Measurements from ENCODE around the gene MCF2L. TPM values are rescaled to one million over a fixed set of nuclear protein-coding genes. Genes with fewer than 3 reads are reported as not detected.

MCF2L gene
- total RNA-seq, 4 donors from 2014 or later, result 18.4 to 173 (median 57.6) TPM

DNA sequence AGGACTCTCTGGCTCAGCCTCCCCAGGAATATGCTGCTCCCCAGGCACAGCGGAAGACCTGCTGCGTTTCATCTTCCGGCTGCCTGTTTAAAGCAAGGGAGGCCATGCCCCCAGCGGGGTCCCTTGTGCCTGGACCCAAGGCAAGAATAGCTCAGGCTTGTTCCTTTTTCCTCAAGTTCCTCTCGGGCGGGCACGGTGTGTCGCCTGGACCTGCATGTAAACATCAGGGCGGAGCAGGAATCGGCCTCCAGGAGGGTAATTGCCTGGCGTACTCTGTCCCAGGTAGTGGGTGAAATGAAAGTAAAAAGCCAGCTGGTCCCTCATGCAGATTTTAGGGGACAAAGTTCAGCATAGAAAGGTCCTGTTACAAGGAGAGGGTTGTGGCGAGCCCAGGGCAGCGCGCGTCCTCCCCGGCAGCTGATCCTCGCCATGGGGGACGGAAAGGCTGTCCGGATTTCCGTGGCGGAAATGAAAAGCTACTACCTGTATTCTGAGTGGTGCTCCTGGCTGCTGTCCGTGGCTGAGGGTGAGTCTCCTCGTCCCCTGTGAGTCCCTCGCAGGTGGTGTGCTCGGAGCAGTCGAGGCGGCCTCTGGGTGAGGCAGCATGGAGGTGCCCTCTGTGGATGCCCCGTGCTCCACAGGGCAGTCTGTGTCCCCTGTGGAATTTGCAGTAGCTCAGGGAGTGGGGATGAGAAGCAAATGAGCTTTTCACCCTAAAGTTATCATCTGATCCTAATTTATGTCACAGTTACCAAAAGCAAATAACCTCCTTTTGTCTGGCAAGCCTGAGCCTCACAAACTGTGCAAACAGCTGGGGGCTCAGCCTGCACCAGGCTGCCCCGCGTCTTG is 16.2 kb downstream of the MCF2L start:
- TF ChIP-seq, protein P1, sequence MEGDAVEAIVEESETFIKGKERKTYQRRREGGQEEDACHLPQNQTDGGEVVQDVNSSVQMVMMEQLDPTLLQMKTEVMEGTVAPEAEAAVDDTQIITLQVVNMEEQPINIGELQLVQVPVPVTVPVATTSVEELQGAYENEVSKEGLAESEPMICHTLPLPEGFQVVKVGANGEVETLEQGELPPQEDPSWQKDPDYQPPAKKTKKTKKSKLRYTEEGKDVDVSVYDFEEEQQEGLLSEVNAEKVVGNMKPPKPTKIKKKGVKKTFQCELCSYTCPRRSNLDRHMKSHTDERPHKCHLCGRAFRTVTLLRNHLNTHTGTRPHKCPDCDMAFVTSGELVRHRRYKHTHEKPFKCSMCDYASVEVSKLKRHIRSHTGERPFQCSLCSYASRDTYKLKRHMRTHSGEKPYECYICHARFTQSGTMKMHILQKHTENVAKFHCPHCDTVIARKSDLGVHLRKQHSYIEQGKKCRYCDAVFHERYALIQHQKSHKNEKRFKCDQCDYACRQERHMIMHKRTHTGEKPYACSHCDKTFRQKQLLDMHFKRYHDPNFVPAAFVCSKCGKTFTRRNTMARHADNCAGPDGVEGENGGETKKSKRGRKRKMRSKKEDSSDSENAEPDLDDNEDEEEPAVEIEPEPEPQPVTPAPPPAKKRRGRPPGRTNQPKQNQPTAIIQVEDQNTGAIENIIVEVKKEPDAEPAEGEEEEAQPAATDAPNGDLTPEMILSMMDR (IDR thresholded peaks at IDR 0.05; ENCODE audit: low read depth), result no peak

DNA sequence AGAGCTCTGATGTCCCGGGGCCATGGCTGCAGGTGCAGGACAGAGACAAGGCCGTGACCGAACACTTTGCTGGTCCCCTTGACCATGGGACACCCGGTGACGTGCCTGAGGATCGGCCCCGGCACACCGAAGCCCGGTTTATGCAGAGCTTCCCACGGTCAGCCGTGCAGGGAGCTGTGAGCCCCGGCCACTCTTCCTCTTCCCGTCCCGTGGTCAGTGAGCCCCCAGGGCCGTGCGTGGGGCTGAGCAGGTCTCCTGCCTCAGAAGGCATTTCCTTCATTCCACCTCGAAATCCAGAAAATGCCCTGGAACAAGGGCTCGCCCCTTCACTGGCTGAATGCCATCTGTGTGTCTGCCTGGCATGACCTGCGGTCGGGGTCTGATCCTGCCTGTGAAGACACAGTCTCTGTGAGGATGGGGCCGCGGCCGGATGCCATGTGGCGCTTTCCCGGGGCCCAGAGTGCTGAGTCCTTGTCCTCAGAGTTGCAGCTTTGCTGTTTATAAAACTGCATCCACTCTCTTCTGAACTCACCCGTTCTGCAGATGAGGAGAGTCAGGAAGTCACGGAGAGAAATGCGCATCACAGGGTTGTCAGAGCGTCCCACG is 16.9 kb downstream of the MCF2L start:
- TF ChIP-seq, protein P1 (IDR thresholded peaks at IDR 0.05; ENCODE audit: low read depth), result no peak

- TF ChIP-seq, protein P1 (IDR thresholded peaks at IDR 0.05; ENCODE audit: low read depth), result no peak
These were observed 17.5 kb downstream of the MCF2L start for GRCh38 chr13:112986470-112986869.

DNA sequence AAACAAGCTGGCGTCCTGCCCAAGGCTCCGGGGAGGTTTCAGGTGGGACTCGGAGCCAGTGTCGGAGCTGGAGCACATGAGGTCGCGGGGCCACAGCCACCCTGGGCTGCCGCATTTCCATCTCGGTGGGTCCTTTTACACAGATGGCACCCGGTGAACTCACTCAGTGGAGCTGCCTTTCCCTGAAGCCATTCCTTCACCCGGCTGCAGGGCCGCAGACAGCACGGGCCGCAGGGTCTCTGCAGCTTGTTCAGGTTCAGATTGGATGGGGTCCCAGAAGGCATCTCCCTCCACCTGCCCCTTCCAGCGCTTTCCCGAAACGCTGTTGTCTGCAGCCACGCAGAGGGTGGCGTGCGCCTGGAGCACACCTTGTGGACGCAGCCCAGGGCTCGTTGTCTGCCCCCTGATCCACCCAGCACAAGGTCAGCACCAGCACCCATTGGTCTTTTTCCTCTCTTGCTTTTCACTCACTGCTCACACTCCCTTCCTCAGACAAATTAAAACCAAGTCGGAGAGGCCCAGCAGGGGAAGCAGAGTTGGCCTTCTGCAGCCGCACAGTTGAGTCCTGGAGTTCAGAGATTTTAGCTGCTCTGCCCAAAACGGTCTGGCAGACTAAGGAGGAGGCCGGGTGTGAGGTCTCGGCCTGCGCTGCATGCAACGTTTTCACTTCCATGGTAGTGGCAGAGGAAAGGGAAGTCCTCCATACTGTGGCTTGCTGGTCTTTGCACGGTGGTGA is 18.1 kb downstream of the MCF2L start:
- TF ChIP-seq, protein P1 (IDR thresholded peaks at IDR 0.05; ENCODE audit: low read depth), result no peak

GRCh38 chr13:112987682-112988024 is 18.6 kb downstream of the MCF2L start:
- TF ChIP-seq, protein P1 (IDR thresholded peaks at IDR 0.05; ENCODE audit: low read depth), result no peak

GRCh38 chr13:112990783-112991182 is 21.8 kb downstream of the MCF2L start:
- TF ChIP-seq, protein P1 (IDR thresholded peaks at IDR 0.05; ENCODE audit: low read depth), result no peak

DNA sequence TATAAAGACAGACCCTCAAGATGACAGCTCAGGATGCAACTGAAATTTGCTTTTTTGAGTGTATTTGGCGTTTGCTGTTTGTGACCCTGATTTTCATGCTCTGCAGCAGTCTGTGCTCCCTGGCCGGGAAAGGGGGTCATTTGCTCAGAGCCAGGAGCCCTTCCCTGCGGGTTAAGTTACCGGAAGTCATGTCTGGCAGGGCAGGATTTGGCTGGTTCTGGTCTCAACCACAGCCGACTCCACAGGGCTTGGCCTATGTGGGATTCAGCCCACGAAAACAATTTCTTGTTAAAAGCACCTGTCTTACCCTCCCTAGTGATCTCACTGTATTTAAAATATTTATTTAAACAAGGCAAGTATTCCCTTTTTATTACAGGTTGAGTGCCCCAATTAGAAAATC is 22.6 kb downstream of the MCF2L start:
- TF ChIP-seq, protein P1 (IDR thresholded peaks at IDR 0.05; ENCODE audit: low read depth), result no peak
